NB4 (cell line): ENCODE measurements around the gene MAFG.

Experiments used
- CTCF ChIP-seq: IDR thresholded peaks from one replicate; pipeline ENCODE4 v1.5.1; 2012; ENCODE audit warnings: low read depth, low read length
- MAX ChIP-seq: IDR thresholded peaks from 2 replicates; pipeline ENCODE4 v1.6.1; 2011; ENCODE audit warnings: low read depth, low read length
- MYC ChIP-seq: IDR thresholded peaks from 2 replicates; pipeline ENCODE4 v1.6.1; 2011; ENCODE audit warnings: low read depth, low read length
- POLR2A ChIP-seq: IDR thresholded peaks from 2 replicates; pipeline ENCODE4 v1.6.1; 2011; ENCODE audit warnings: mild to moderate bottlenecking; ENCODE audit not compliant: insufficient read length; ENCODE audit errors: extremely low read depth

- TF ChIP-seq CTCF (no peak), POLR2A (no peak), MYC (no peak), MAX (no peak)
Measured at GRCh38 chr17:81908793-81909192, 18.7 kb downstream of the MAFG start.
